Endothelial cell (in vitro differentiated cells): ENCODE results near the gene TMEM229B. TPM values are rescaled to one million over a fixed set of nuclear protein-coding genes. Genes with fewer than 3 reads are reported as not detected.
A peak's percentile ranks its signal among the peaks of the same experiment; 100 is the strongest.

Experiments used
- DNase-seq: peaks from one replicate; pipeline ENCODE4 v3.0.0; 2021; ENCODE audit warnings: low spot score
- H3K27ac Mint-ChIP-seq: one replicate; pipeline ENCODE4 v1.8.0; 2021; ENCODE audit warnings: mixed read lengths, inconsistent platforms; ENCODE audit not compliant: unreplicated experiment
- H3K27me3 Mint-ChIP-seq: one replicate; pipeline ENCODE4 v1.8.0; 2021; ENCODE audit warnings: mild to moderate bottlenecking, moderate library complexity, mixed read lengths, inconsistent platforms; ENCODE audit not compliant: unreplicated experiment
- H3K36me3 Mint-ChIP-seq: one replicate; pipeline ENCODE4 v1.8.0; 2021; ENCODE audit warnings: mild to moderate bottlenecking, low read depth, mixed read lengths, inconsistent platforms; ENCODE audit not compliant: unreplicated experiment
- H3K4me1 Mint-ChIP-seq: one replicate; pipeline ENCODE4 v1.8.0; 2021; ENCODE audit warnings: mild to moderate bottlenecking, mixed read lengths, inconsistent platforms; ENCODE audit not compliant: unreplicated experiment
- H3K4me3 Mint-ChIP-seq: one replicate; pipeline ENCODE4 v1.8.0; 2021; ENCODE audit warnings: mild to moderate bottlenecking, mixed read lengths, inconsistent platforms; ENCODE audit not compliant: unreplicated experiment
- H3K9me3 Mint-ChIP-seq: one replicate; pipeline ENCODE4 v1.8.0; 2021; ENCODE audit warnings: mixed read lengths, inconsistent platforms; ENCODE audit not compliant: unreplicated experiment
- CTCF ChIP-seq: fragments of 200-600 bp; sonication (generic); IDR thresholded peaks from one replicate; pipeline ENCODE4 v1.5.0; 2021; ENCODE audit warnings: antibody characterized with exemption; ENCODE audit not compliant: unreplicated experiment
- total RNA-seq: library from RNA; stranded (reverse); fragmentation: NEBNext Ultra II Directional; extraction: Animal tissue kit (Norgen Biotek cat#: 25700); gene quantifications from one replicate; pipeline ENCODE4 v1.2.1, GENCODE V29; 2021; ENCODE audit not compliant: unreplicated experiment

TMEM229B gene
- total RNA-seq, 1 donor from 2014 or later = 0.08 TPM

GRCh38 chr14:67469954-67470353 is 18.6 kb downstream of the TMEM229B start:
- no peak overlapping the region for H3K4me3 Mint-ChIP-seq
- H3K9me3 Mint-ChIP-seq = no peaks in the 10 kb centered on the region
- no peak for DNase-seq
- H3K36me3 Mint-ChIP-seq = no peaks in the 10 kb centered on the region
- H3K4me1 Mint-ChIP-seq = no peaks in the 10 kb centered on the region
- no peak for TF ChIP-seq CTCF
- H3K27ac Mint-ChIP-seq = no peak overlapping the region
- peaks cover 15% of the 10 kb centered on the region for H3K27me3 Mint-ChIP-seq

GRCh38 chr14:67468378-67468730 is 20.2 kb downstream of the TMEM229B start:
- no peak for TF ChIP-seq CTCF
- no peak overlapping the region for H3K27ac Mint-ChIP-seq
- H3K27me3 Mint-ChIP-seq = peaks cover 19% of the 10 kb centered on the region
- no peaks in the 10 kb centered on the region for H3K4me1 Mint-ChIP-seq
- H3K9me3 Mint-ChIP-seq = no peaks in the 10 kb centered on the region
- no peak overlapping the region for H3K4me3 Mint-ChIP-seq
- no peak for DNase-seq
- H3K36me3 Mint-ChIP-seq = no peaks in the 10 kb centered on the region

- Mint-ChIP-seq H3K27me3 (peaks cover 19% of the 10 kb centered on the region), H3K4me1 (no peaks in the 10 kb centered on the region), H3K9me3 (no peaks in the 10 kb centered on the region), H3K4me3 (no peak overlapping the region), H3K27ac (no peak overlapping the region), H3K36me3 (no peaks in the 10 kb centered on the region)
- TF ChIP-seq CTCF = no peak
- DNase-seq = no peak
Measured at GRCh38 chr14:67467134-67467533, 21.4 kb downstream of the TMEM229B start.

- DNase-seq = no peak
- Mint-ChIP-seq H3K27ac (peak overlapping the region; percentile 1), H3K27me3 (peaks cover 17% of the 10 kb centered on the region), H3K9me3 (no peaks in the 10 kb centered on the region), H3K4me1 (no peaks in the 10 kb centered on the region), H3K36me3 (no peaks in the 10 kb centered on the region), H3K4me3 (no peak overlapping the region)
- no peak for TF ChIP-seq CTCF
Measured at GRCh38 chr14:67464879-67465278, 23.6 kb downstream of the TMEM229B start.

- Mint-ChIP-seq H3K9me3 (no peaks in the 10 kb centered on the region), H3K4me3 (no peak overlapping the region), H3K27me3 (peaks cover 18% of the 10 kb centered on the region), H3K27ac (peak overlapping the region; percentile 1), H3K36me3 (no peaks in the 10 kb centered on the region), H3K4me1 (no peaks in the 10 kb centered on the region)
- no peak for DNase-seq
- no peak for TF ChIP-seq CTCF
Measured at GRCh38 chr14:67464377-67464776, 24.1 kb downstream of the TMEM229B start.
